ENCODE data around the gene FEZ2. TPM values are rescaled to one million over a fixed set of nuclear protein-coding genes. Genes with fewer than 3 reads are reported as not detected.

Gene FEZ2
- total and polyA plus RNA-seq, 10 of the 15 experiments (the other 5 are each of a cell fraction or from before 2014, with no cell fraction given): 3.0 to 15.4 (median 6.6) TPM

GRCh38 chr2:36579297-36579664 lies 18.7 kb downstream of the FEZ2 start:
- Histone ChIP-seq H3K79me2 (ENCODE audit: control insufficient read depth, insufficient read depth, low read length) (no peaks in the 10 kb centered on the region), H3K4me3 (no peak overlapping the region), H3K36me3 (ENCODE audit: control insufficient read depth in 2 of 2, insufficient read depth in 2 of 2, low read length in 1 of 2) (peaks cover 2 to 14% of the 10 kb centered on the region in 2 experiments), H3K4me1 (ENCODE audit: control insufficient read depth, insufficient read depth, low read length) (0 out of 2 replicates have a peak, but pooled peaks cover 5% of the 10 kb centered on the region), H3K9me3 (replicated peaks; ENCODE audit: control insufficient read depth, insufficient read depth, low read length) (no peaks in the 10 kb centered on the region), H2AFZ (ENCODE audit: control insufficient read depth, low read depth, low read length) (no peak overlapping the region), H3K9ac (ENCODE audit: control insufficient read depth, insufficient read depth, low read length) (no peak overlapping the region), H3K27me3 (replicated peaks in 1 of 2; ENCODE audit: control insufficient read depth in 2 of 2, insufficient read depth in 2 of 2, low read length in 1 of 2) (no peaks in the 10 kb centered on the region), H3K27ac (ENCODE audit: control insufficient read depth, insufficient read depth) (no peak overlapping the region), H4K20me1 (ENCODE audit: control insufficient read depth, insufficient read depth) (no peaks in the 10 kb centered on the region), H3K4me2 (ENCODE audit: control insufficient read depth, insufficient read depth) (no peak overlapping the region)
- ATAC-seq: no peak
- POLR2A ChIA-PET: no interaction called here
- SMC1A ChIA-PET (ENCODE audit: uncharacterized antibody, unreplicated experiment): no interaction called here
- no peak for FAIRE-seq
- CTCF ChIA-PET: no interaction called here
- no peak for DNase-seq (ENCODE audit: low read depth, low spot score)
- RAD21 ChIA-PET (ENCODE audit: unreplicated experiment): no interaction called here
- in situ Hi-C loops (cut with MboI) (no loop called here), intact Hi-C loops (cut with micrococcal nuclease; ENCODE audit: unreplicated experiment) (no loop called here)
- TF ChIP-seq SKIL (IDR thresholded peaks at IDR 0.05; ENCODE audit: low read depth, poor library complexity, severe bottlenecking) (no peak), RELA (IDR thresholded peaks at IDR 0.05; ENCODE audit: borderline replicate concordance, partially characterized antibody) (no peak), BRCA1 (IDR thresholded peaks at IDR 0.05; ENCODE audit: low read depth, low read length) (no peak), CHD1 (IDR thresholded peaks at IDR 0.05; ENCODE audit: low read depth, low read length) (no peak), RAD21 (IDR thresholded peaks at IDR 0.05; ENCODE audit: insufficient read depth, low read depth, low read length) (no peak), CEBPZ (IDR thresholded peaks at IDR 0.05; ENCODE audit: low read depth, low read length) (no peak), CHD4 (IDR thresholded peaks at IDR 0.05) (no peak)
- no TSS peak for BruUV-seq (replicated peaks)

Measured in GM12878 (cell line).